GM12878 (cell line): ENCODE measurements around the gene NKD1. TPM values are rescaled to one million over a fixed set of nuclear protein-coding genes. Genes with fewer than 3 reads are reported as not detected.
A peak's percentile ranks its signal among the peaks of the same experiment; 100 is the strongest.

ENCODE experiments used
- ATAC-seq: fragments of 200-7000 bp; cut with Tn5 transposase; 3 replicates; pipeline ENCODE4 v1.9.1; 2020; ENCODE audit warnings: mild to moderate bottlenecking, moderate library complexity
- BruUV-seq: library from RNA; stranded (reverse); fragments of 400-500 nt; replicated peaks from 2 replicates; lab custom pipeline; 2021; lab: Mats Ljungman, UMichigan
- CTCF ChIA-PET: fragments of 300-600 bp; sonication (Branson Sonifier 250); formaldehyde crosslinking; extraction: SDS; loops from one replicate; lab custom pipeline; 2021; ENCODE audit warnings: inconsistent platforms; lab: Yijun Ruan, JAX
- POLR2A ChIA-PET: fragments of 350-600 bp; formaldehyde crosslinking; extraction: SDS; loops from one replicate; lab custom pipeline; 2021; ENCODE audit warnings: inconsistent platforms; lab: Charles Lee
- RAD21 ChIA-PET: fragments of 300-600 bp; sonication (Branson Sonifier 250); formaldehyde crosslinking; loops from one replicate; lab custom pipeline; 2023; ENCODE audit warnings: antibody characterized with exemption; ENCODE audit not compliant: unreplicated experiment; lab: Charles Lee
- SMC1A ChIA-PET: fragments of 300-600 bp; sonication (Branson Sonifier 250); formaldehyde crosslinking; loops from one replicate; lab custom pipeline; 2023; ENCODE audit not compliant: unreplicated experiment, uncharacterized antibody; lab: Charles Lee
- DNase-seq: peaks from one replicate; pipeline ENCODE4 v3.0.0-alpha.2; 2011; ENCODE audit warnings: low read depth, low spot score
- FAIRE-seq: peaks from 3 replicates; lab custom pipeline; 2011; peaks lifted over from hg19 to GRCh38; lab: Jason Lieb, UNC
- H2AFZ ChIP-seq: 2 replicates; pipeline ENCODE4 v1.6.0; 2011; ENCODE audit warnings: low read depth, low read length, control low read depth; ENCODE audit not compliant: control insufficient read depth
- H3K27ac ChIP-seq: 2 replicates; pipeline ENCODE4 v1.5.1; 2011; ENCODE audit warnings: control low read depth; ENCODE audit not compliant: control insufficient read depth, insufficient read depth
- H3K27me3 ChIP-seq, 2 experiments: replicated peaks in 1 of 2; 2 replicates each; pipeline versions ENCODE4 v1.6.0 to v1.6.1; 2011; ENCODE audit warnings: low read length in 1 of 2; ENCODE audit not compliant: control insufficient read depth in 2 of 2, insufficient read depth in 2 of 2
- H3K36me3 ChIP-seq, 2 experiments: 2 replicates each; pipeline ENCODE4 v1.5.1; 2011; ENCODE audit warnings: low read length in 1 of 2; ENCODE audit not compliant: control insufficient read depth in 2 of 2, insufficient read depth in 2 of 2
- H3K4me1 ChIP-seq: 2 replicates; pipeline ENCODE4 v1.6.1; 2011; ENCODE audit warnings: mild to moderate bottlenecking, low read length, moderate library complexity, mixed read lengths; ENCODE audit not compliant: control insufficient read depth, insufficient read depth
- H3K4me2 ChIP-seq: 2 replicates; pipeline ENCODE4 v1.6.0; 2011; ENCODE audit warnings: control low read depth; ENCODE audit not compliant: control insufficient read depth, insufficient read depth
- H3K4me3 ChIP-seq: fragments of 200-600 bp; sonication (generic); 2 replicates; pipeline ENCODE4 v1.5.1; 2016
- H3K79me2 ChIP-seq: 2 replicates; pipeline ENCODE4 v1.6.0; 2011; ENCODE audit warnings: low read length; ENCODE audit not compliant: control insufficient read depth, insufficient read depth
- H3K9ac ChIP-seq: 2 replicates; pipeline ENCODE4 v1.8.0; 2011; ENCODE audit warnings: low read length, control low read depth, mixed read lengths; ENCODE audit not compliant: control insufficient read depth, insufficient read depth
- H3K9me3 ChIP-seq: replicated peaks from 3 replicates; pipeline ENCODE4 v1.5.1; 2011; ENCODE audit warnings: mild to moderate bottlenecking, low read length; ENCODE audit not compliant: control insufficient read depth, insufficient read depth
- H4K20me1 ChIP-seq: 2 replicates; pipeline ENCODE4 v1.6.0; 2011; ENCODE audit not compliant: control insufficient read depth, insufficient read depth
- ATF2 ChIP-seq: IDR thresholded peaks from 2 replicates; pipeline ENCODE4 v1.6.1; 2012; ENCODE audit warnings: low read length, inconsistent platforms
- BCLAF1 ChIP-seq: fragments of 450-650 bp; IDR thresholded peaks from 2 replicates; pipeline ENCODE4 v1.6.1; 2017; ENCODE audit warnings: antibody characterized with exemption, mild to moderate bottlenecking, moderate library complexity
- CREM ChIP-seq: IDR thresholded peaks from 2 replicates; pipeline ENCODE4 v1.6.1; 2014; ENCODE audit warnings: antibody characterized with exemption, low read depth
- KLF5 ChIP-seq: fragments of 450-650 bp; IDR thresholded peaks from 2 replicates; pipeline ENCODE4 v1.6.1; 2014; ENCODE audit warnings: mild to moderate bottlenecking; ENCODE audit not compliant: partially characterized antibody
- NR2F1 ChIP-seq: fragments of 450-650 bp; conservative IDR thresholded peaks from 2 replicates; pipeline ENCODE4 v1.6.1; 2017; ENCODE audit warnings: mild to moderate bottlenecking
- RUNX3 ChIP-seq: IDR thresholded peaks from 2 replicates; pipeline ENCODE4 v1.6.1; 2012; ENCODE audit warnings: low read length, inconsistent platforms
- SPI1 ChIP-seq: IDR thresholded peaks from 2 replicates; pipeline ENCODE4 v1.6.1; 2011; ENCODE audit warnings: low read depth, mild to moderate bottlenecking, low read length, moderate library complexity, borderline replicate concordance; ENCODE audit not compliant: insufficient read depth
- TCF12 ChIP-seq: IDR thresholded peaks from 2 replicates; pipeline ENCODE4 v1.6.1; 2011; ENCODE audit warnings: low read depth, mild to moderate bottlenecking, low read length
- TCF3 ChIP-seq: IDR thresholded peaks from 2 replicates; pipeline ENCODE4 v1.6.1; 2012; ENCODE audit warnings: low read depth, mild to moderate bottlenecking, low read length, borderline replicate concordance; ENCODE audit not compliant: insufficient read depth
- USF1 ChIP-seq: IDR thresholded peaks from 2 replicates; pipeline ENCODE4 v1.6.1; 2011; ENCODE audit warnings: borderline replicate concordance, low read depth, mild to moderate bottlenecking, moderate library complexity, mixed read lengths, low read length; ENCODE audit not compliant: insufficient read depth; ENCODE audit errors: extremely low read length
- ZSCAN29 ChIP-seq: fragments of 450-650 bp; IDR thresholded peaks from 2 replicates; pipeline ENCODE4 v1.6.1; 2017; ENCODE audit warnings: mild to moderate bottlenecking, moderate library complexity
- WGBS: methylation state at CpG from one replicate; pipeline ENCODE4 v1.1.6; 2016; ENCODE audit warnings: low lambda C conversion rate; ENCODE audit not compliant: insufficient replicate concordance, insufficient coverage; ENCODE audit errors: missing lambda C conversion rate; 5-methylcytosine and 5-hydroxymethylcytosine counted together
- in situ Hi-C: fragments of 300-500 bp; cut with MboI; formaldehyde crosslinking; loops from 9 replicates; pipeline ENCODE4 v1.14.3; 2018; ENCODE audit warnings: mixed read lengths
- intact Hi-C: fragments of 100-400 bp; cut with micrococcal nuclease; formaldehyde crosslinking; loops from one replicate; pipeline ENCODE4 v1.14.2; 2022; ENCODE audit not compliant: unreplicated experiment
- polyA plus RNA-seq, 11 experiments: library from polyadenylated mRNA; depleted of rRNA in 4 of 11; unstranded in 6 of 11; stranded (reverse) in 5 of 11; fragments of >200 nt; fragmentation: Nextera tagmentation in 4 of 11; fragmentation: Illumina TruSeq in 1 of 11; extraction: Ambion mirVana in 4 of 11; extraction: Trizol in 1 of 11; gene quantifications; 1 replicate in 1 of 11; 2 replicates in 10 of 11; pipeline versions ENCODE4 v1.2.1 to v1.2.3, GENCODE V29; 2011 to 2016; ENCODE audit warnings: inconsistent platforms in 2 of 11, missing spikeins in 2 of 11, low read depth in 1 of 11
- total RNA-seq, 4 experiments: library from RNA; depleted of rRNA in 3 of 4; stranded (reverse); fragments of >200 nt in 3 of 4; fragmentation: Illumina TruSeq in 1 of 4; extraction: Trizol in 1 of 4; gene quantifications; 2 replicates each; pipeline versions ENCODE4 v1.2.1 to v1.2.3, GENCODE V29; 2013 to 2021

Gene NKD1
- total and polyA plus RNA-seq, 10 of the 15 experiments (the other 5 are each of a cell fraction or from before 2014, with no cell fraction given): under 0.01 to 0.49 (median 0.04) TPM; not detected in 2

- intact Hi-C loops (no loop called here), in situ Hi-C loops (no loop called here)
- Histone ChIP-seq H3K9me3 (no peaks in the 10 kb centered on the region), H4K20me1 (no peaks in the 10 kb centered on the region), H3K4me2 (peak overlapping the region; percentile 69), H3K4me1 (peaks cover 58% of the 10 kb centered on the region), H3K36me3 (no peaks in the 10 kb centered on the region), H2AFZ (peak overlapping the region; percentile 73), H3K4me3 (no peak overlapping the region), H3K27me3 (no peaks in the 10 kb centered on the region), H3K27ac (peak overlapping the region; percentile 86), H3K79me2 (peaks cover 14% of the 10 kb centered on the region), H3K9ac (no peak overlapping the region)
- ChIA-PET SMC1A (interaction anchor here (1.4 to 24.8 kb wide), 5 partner anchors 12 to 65 kb away, joined by 3 to 600 read pairs (median 112); partner anchors contain the start of genes CYLD and NOD2), CTCF (interaction anchor here (0.6 to 13.2 kb wide), 9 partner anchors 11 to 534 kb away, joined by 3 to 257 read pairs (median 9); partner anchors contain the start of gene CYLD), RAD21 (interaction anchor here (0.6 to 29.0 kb wide), 8 partner anchors 8 to 531 kb away, joined by 3 to 578 read pairs (median 3); partner anchors contain the start of gene CYLD), POLR2A (interaction anchor here (0.6 to 8.0 kb wide), 6 partner anchors 11 to 372 kb away, joined by 3 to 116 read pairs (median 15); partner anchors contain the start of gene CYLD)
- no TSS peak for BruUV-seq
- FAIRE-seq: no peak
- no peak for ATAC-seq
- TF ChIP-seq ZSCAN29: no peak
- TF ChIP-seq KLF5: no peak
- 0 out of 2 replicates have a peak, but pooled peaks have one; percentile 6 for TF ChIP-seq ATF2
- no peak for TF ChIP-seq NR2F1
- TF ChIP-seq CREM: no peak
- no peak for TF ChIP-seq USF1
- 0 out of 2 replicates have a peak, but pooled peaks have one; percentile 0 for TF ChIP-seq SPI1
- peak; percentile 52; the same call in 1 of the 2 replicates for TF ChIP-seq TCF12
- TF ChIP-seq RUNX3: peak; percentile 47; the same call in 1 of the 2 replicates
- no peak for TF ChIP-seq BCLAF1
- peak; percentile 64; the same call in 1 of the 2 replicates for TF ChIP-seq TCF3
- 9% methylated on average over 8 of the region's 8 CpGs for WGBS
- DNase-seq: no peak
Measured at GRCh38 chr16:50685462-50686063, 137.4 kb downstream of the NKD1 start.
